Stimulated activated CD8-positive, alpha-beta memory T cell treated with anti-CD3 and anti-CD28 coated beads, Interleukin-7, amount 100 ng/mL, for 1 hour (primary cell): Measurements from ENCODE around the gene SNX3.

Experiments
- DNase-seq, 2 donors: peaks; one replicate each; pipeline ENCODE4 v3.0.0-alpha.2; 2020; ENCODE audit warnings: low read depth in 2 of 2

Gene SNX3

GRCh38 chr6:108203189-108204112, 57.4 kb downstream of the SNX3 start:
- DNase-seq, result no peak

DNA sequence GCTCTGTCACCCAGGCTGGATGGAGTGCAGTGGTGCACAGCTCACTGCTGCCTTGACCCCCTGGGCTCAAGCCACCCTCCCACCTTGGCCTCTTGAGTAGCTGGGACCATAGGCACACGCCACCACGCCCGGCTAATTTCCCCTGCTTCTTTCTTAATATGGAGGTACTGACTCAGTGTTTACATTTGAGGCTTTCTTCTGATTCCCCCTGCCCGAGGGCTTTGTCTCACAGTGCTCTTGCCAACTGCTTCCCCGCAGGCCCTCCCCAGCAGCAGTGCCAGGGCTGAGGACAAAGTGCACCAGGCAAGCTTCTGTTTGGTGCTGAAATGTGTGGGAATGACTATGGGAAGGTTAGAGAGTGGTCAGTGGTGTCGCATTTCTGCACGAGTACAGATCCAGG, 60.2 kb downstream of the SNX3 start:
- no peak for DNase-seq

- no peak for DNase-seq
These were observed 60.7 kb downstream of the SNX3 start for GRCh38 chr6:108200186-108200585.

DNA sequence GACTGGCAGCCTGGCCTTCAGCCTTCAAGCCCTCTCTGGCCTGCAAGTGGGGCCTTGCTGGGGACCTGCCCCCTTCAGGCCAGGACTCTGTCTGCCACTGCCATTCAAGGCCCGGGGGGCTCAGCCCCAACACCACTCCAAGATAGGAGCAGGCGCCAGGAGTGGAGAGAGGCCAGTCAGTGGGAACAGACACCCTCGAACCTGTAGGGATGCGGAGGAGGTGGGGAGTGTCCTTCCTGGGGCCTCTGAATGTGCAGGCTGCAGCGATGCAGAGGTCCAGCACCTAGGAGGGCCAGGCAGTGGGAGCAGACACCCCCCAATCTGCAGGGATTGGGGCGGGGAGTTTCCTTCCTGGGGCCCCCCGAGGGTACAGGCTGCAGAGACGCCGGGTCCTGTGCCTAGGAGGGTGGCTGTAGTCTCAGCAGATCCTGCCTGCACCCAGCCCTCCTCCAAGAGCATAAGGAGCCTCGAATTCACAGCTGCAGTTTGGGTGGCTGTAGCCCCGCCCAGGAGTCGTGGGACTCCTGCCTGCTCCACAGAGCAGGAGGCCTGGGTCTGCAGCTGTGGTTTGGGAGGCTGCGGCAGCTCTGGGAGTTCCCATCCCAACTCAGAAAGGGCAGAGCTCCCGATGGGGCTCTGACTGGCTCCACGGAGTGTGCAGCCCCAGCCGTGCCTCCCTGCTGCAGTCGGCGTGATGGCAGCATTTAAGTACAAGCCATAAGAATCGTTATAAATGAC, 61.9 kb downstream of the SNX3 start:
- DNase-seq, result no peak

- DNase-seq, result no peak
These were observed 65.6 kb downstream of the SNX3 start for GRCh38 chr6:108195209-108195608.

- no peak for DNase-seq
These were observed 66.3 kb downstream of the SNX3 start for GRCh38 chr6:108194503-108194902.

DNA sequence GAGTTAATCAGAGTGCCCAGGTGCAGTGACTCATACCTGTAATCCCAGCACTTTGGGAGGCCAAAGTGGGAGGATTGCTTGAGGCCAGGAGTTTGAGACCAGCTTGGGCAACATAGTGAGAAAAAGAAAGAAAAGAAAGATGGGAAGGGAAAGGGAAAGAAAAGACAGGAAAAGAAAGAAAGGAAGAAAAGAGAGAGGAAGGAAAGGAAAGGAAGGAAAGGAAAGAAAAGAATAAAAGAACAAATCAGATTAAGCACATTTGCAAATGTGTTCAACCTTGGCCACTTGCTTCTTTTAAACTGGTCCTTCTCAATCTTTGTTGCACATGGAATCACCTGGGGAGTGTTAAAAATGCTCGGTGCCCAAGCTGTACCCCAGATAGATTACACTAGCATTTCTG, 67.0 kb downstream of the SNX3 start:
- DNase-seq, result no peak

DNA sequence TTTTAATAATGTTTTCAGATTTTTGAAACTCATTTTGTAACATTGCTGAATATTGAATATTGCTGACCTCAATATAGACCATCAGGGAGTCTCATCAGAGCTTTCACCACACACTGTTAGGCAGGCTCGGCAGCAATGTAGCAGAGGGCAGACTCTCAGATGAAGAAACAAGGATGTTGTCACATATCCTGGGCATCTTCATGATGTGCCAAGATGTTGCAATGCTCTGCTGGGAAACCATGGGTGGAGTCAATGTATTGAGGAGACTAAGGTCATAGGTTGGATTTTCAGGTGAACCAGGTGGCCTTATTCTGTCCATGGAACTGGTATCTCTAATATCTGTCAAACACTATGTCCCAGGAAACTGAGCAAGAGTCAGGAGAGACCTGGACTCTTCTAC, 67.7 kb downstream of the SNX3 start:
- no peak for DNase-seq

DNA sequence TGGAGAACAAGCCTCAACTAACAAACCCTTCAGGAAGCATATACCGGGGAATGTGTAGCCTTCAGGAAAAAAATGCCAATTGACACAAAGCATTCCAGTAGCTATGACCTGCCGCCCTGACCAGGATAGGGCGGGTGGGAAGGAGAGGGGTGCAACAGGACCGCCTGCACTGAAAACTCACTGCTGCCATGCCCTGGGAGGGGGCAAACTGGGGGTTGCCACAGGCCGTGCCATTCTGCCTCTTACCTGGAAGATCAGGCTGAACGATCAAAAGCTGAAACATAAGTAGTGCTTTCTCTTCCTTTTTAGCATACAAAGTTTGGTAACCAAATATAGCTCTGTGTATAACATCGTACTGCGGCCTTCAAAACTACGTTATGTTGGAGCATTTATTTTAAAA, 73.3 kb downstream of the SNX3 start:
- no peak for DNase-seq

- no peak for DNase-seq
These were observed 74.6 kb downstream of the SNX3 start for GRCh38 chr6:108186226-108186625.

GRCh38 chr6:108180776-108181175, 80.1 kb downstream of the SNX3 start:
- DNase-seq, result no peak

DNA sequence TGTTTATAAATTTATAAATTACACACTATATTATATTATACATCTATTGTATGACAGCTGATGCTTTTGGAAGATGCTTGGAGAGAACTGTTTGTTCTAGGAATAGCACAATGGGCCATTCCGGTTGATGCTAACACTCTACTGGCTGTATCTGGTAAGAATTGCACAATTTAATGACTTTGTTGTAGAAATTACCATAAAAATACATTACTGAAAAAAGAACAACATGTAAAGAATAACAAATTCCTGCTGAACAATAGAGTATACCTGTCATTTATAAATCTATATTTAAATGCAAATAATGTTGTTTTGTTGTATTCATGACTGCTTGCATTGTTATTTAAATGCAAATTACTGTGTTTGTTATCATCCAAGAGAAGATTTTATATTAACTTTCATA, 80.6 kb downstream of the SNX3 start:
- no peak for DNase-seq

- no peak for DNase-seq
These were observed 81.1 kb downstream of the SNX3 start for GRCh38 chr6:108179741-108180140.

GRCh38 chr6:108176281-108177089, 84.4 kb downstream of the SNX3 start:
- DNase-seq, result no peak

DNA sequence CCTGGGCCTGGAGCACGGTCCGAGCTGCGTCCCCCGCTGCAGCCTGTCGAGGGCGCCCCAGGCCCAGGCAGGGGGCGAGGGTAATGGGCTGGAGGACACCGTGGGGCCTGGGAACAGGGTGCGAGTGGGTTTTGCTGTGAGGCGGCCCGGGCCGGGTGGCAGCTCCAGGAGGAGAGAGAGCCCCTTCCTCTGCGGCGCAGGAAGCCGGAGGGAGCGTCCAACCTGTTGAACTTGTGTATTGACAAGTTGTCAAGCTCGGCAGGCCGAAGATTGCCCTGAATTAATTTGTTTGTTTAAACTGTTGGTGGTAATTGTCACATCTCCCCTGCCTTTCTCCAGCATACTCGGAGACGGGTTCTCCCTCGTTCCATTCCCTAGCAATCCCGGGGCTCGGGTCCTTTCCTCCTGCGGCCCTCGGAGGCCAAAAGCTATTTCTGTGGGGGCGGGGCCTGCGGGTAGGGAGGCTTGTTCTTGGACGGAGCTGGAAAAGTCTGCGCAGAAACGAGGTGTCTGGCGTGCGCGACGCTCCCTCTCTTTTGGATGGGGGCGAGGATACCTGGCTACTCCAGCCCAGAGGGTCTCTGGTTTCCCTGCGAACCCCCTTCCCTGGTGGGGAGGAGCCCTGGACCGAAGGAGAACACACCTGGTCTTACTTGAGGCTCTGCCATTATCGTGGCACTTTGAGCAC, 85.1 kb downstream of the SNX3 start:
- no peak for DNase-seq

DNA sequence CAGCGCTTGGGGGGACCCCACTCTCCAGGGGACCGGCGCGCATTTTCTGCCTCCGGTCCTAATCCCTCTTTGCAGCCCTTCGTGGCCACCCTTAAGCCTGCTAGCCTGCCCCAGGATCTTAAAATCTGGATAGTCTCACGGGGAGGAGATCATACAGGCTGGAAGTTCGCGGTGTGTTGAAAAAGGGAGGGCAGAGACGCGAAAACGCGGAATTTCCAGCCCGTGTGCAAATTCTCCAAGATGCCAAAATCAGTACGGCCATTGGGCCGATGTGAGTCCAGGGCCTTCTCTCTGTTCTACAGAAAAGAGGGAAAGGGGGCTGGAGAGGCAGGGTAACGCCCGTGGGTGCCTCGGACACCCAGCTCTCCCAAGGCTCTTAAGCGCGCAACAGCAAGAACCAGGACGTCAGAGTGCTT, 85.7 kb downstream of the SNX3 start:
- DNase-seq, result no peak

DNA sequence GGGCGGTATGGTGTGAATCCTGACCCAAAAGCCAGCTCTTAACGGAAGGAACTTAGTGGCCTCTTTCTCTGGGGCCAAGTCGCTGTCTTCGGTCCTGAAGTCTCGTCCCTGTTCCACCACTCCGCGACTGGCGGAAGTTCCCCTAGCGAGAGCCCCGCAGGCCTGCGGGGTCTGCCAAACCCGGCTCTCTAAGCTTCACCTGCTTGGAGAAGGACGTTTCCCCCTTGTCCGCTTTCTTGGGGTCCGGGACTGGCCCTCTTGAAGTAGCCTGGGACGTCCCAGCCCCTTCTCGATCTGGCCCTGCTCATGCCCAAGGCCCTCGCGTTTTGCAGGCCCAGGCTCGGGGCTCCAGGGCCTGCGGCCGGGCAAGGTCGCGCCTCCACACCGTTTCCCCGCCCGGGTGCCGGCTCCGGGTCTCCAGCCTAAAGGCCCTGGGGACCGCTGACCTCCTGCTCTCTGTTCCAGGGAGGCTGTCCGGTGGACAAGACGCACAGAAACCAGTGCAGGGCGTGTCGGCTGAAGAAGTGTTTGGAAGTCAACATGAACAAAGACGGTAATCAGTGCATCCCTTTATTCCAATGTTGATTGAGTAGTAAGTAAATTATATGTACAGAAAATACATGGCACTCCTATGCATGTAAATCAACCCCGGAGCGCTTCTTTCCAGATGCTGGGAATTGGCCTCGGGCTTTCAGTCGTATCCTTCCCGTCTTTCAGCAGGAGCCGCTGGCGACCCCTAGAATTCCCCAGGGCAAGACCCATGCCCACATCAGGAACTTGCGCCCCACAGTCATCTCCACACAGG, 86.3 kb downstream of the SNX3 start:
- DNase-seq, result no peak

DNA sequence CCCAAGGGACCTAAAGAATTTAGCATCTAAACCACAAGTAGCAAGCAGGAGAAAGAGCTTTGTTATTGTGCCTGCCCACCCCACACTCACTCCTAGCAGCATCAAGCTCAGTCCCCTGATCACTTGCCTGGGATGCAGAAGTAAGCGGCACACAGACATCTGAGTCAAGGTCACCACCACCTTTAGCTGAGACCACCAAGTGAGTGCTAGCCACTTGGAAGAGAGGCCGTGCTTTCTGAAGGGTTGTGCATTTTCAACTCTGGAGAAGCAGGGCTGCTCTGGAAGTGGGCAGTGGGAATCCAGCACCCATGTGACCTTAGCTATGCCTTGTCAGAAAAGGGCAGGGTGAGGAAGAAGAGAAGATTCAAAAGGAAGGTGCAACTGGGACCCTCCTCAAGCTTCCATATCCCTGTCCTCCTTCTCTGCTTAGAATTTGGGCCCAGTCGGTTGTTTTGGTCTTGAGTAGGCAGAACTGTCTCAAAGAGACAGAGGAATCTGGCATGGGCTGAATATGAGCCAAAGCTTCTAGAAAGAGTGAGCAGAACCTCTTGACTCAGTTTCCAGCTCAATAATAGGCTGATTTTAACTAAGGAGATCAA, 88.8 kb downstream of the SNX3 start:
- no peak for DNase-seq

GRCh38 chr6:108171291-108171917, 89.4 kb downstream of the SNX3 start:
- no peak for DNase-seq
